Mesendoderm (in vitro differentiated cells): ENCODE measurements around the gene MT1G.
A peak's percentile ranks its signal among the peaks of the same experiment; 100 is the strongest.

Experiments
- DNase-seq: peaks from one replicate; pipeline ENCODE4 v3.0.0; 2013
- H2AK5ac ChIP-seq: 2 replicates; pipeline ENCODE4 v1.6.1; 2013; ENCODE audit warnings: low read length, inconsistent platforms
- H2BK120ac ChIP-seq: 2 replicates; pipeline ENCODE4 v1.6.1; 2013; ENCODE audit warnings: low read depth, mild to moderate bottlenecking, low read length, moderate library complexity, mixed read lengths
- H2BK15ac ChIP-seq: replicated peaks from 2 replicates; pipeline ENCODE4 v1.6.1; 2013; ENCODE audit warnings: low read depth, mild to moderate bottlenecking, moderate library complexity
- H2BK5ac ChIP-seq: 2 replicates; pipeline ENCODE4 v1.6.1; 2013; ENCODE audit warnings: low read length, inconsistent platforms
- H3K18ac ChIP-seq: 2 replicates; pipeline ENCODE4 v1.6.1; 2013; ENCODE audit warnings: mild to moderate bottlenecking, low read length, mixed read lengths
- H3K23ac ChIP-seq: one replicate; pipeline ENCODE4 v1.6.1; 2013; ENCODE audit warnings: low read length
- H3K27ac ChIP-seq: 2 replicates; pipeline ENCODE4 v1.5.1; 2013; ENCODE audit warnings: low read depth, mild to moderate bottlenecking, inconsistent platforms, low read length, moderate library complexity
- H3K27me3 ChIP-seq: 2 replicates; pipeline ENCODE4 v1.6.1; 2013; ENCODE audit warnings: low read length, control low read depth, mild to moderate bottlenecking, inconsistent platforms; ENCODE audit not compliant: insufficient read depth, poor library complexity
- H3K36me3 ChIP-seq: 2 replicates; pipeline ENCODE4 v1.6.1; 2013; ENCODE audit warnings: low read length, inconsistent platforms; ENCODE audit not compliant: control insufficient read depth, insufficient read depth
- H3K4ac ChIP-seq: one replicate; pipeline ENCODE4 v1.6.1; 2013; ENCODE audit warnings: low read depth, mild to moderate bottlenecking, low read length, moderate library complexity
- H3K4me1 ChIP-seq: 2 replicates; pipeline ENCODE4 v1.6.1; 2013; ENCODE audit warnings: low read depth, low read length, inconsistent platforms; ENCODE audit not compliant: control insufficient read depth
- H3K4me2 ChIP-seq: 2 replicates; pipeline ENCODE4 v1.6.1; 2013; ENCODE audit warnings: low read length
- H3K4me3 ChIP-seq: 2 replicates; pipeline ENCODE4 v1.5.1; 2013; ENCODE audit warnings: mild to moderate bottlenecking, low read length
- H3K56ac ChIP-seq: one replicate; pipeline ENCODE4 v1.6.1; 2013; ENCODE audit warnings: low read length
- H3K79me1 ChIP-seq: 2 replicates; pipeline ENCODE4 v1.6.1; 2013; ENCODE audit warnings: low read length, inconsistent platforms
- H3K79me2 ChIP-seq: 2 replicates; pipeline ENCODE4 v1.6.1; 2013; ENCODE audit warnings: mild to moderate bottlenecking, low read length; ENCODE audit not compliant: control insufficient read depth, insufficient read depth
- H3K9ac ChIP-seq: 2 replicates; pipeline ENCODE4 v1.6.1; 2013; ENCODE audit warnings: low read length, inconsistent platforms
- H4K5ac ChIP-seq: one replicate; pipeline ENCODE4 v1.6.1; 2013; ENCODE audit warnings: low read length
- H4K8ac ChIP-seq: one replicate; pipeline ENCODE4 v1.6.1; 2013; ENCODE audit warnings: low read depth, mild to moderate bottlenecking, control low read depth, low read length, moderate library complexity
- WGBS: extraction: QIAGEN DNeasy Blood & Tissue Kit; methylation state at CpG from one replicate; pipeline ENCODE4 v1.1.7; 2013; ENCODE audit warnings: low lambda C conversion rate, missing lambda C conversion rate; ENCODE audit not compliant: insufficient coverage; ENCODE audit errors: extremely low coverage; 5-methylcytosine and 5-hydroxymethylcytosine counted together

Gene MT1G

DNA sequence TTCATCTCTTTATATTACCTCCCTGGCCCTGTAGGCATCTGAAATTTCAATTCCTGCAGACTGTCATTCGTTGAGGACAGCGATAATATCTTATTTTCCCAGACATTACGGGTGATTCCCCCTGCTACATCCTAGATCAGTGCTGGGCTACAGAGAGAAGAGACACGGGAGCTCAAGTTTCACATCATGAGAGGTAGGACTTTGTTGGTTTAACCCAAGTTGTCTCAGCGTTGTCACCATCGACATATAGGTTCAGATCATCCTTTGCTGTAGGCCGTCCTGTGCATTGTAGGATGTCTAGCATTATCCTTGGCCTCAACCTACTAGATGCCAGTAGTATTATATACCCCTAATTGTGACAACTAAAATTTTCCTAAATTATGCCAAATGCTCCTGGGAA, 33.7 kb upstream of the MT1G start:
- Histone ChIP-seq H3K4me2 (no peak overlapping the region), H3K4me3 (no peak overlapping the region), H3K4me1 (no peaks in the 10 kb centered on the region), H3K27ac (no peak overlapping the region), H3K18ac (no peak overlapping the region), H3K9ac (no peak overlapping the region), H4K5ac (no peak overlapping the region), H2AK5ac (no peak overlapping the region), H3K56ac (no peak overlapping the region), H3K79me2 (no peaks in the 10 kb centered on the region), H2BK120ac (no peak overlapping the region), H4K8ac (no peak overlapping the region), H3K79me1 (no peaks in the 10 kb centered on the region), H2BK15ac (no peak overlapping the region), H2BK5ac (no peak overlapping the region), H3K36me3 (no peaks in the 10 kb centered on the region), H3K27me3 (no peaks in the 10 kb centered on the region), H3K4ac (no peak overlapping the region), H3K23ac (no peak overlapping the region)
- no peak for DNase-seq
- WGBS: no CpG with 5 or more reads among the region's 7 CpGs

GRCh38 chr16:56700631-56701030, 32.8 kb upstream of the MT1G start:
- Histone ChIP-seq H3K4me1 (no peaks in the 10 kb centered on the region), H3K4ac (no peak overlapping the region)
- WGBS: no CpG with 5 or more reads among the region's 1 CpG

DNA sequence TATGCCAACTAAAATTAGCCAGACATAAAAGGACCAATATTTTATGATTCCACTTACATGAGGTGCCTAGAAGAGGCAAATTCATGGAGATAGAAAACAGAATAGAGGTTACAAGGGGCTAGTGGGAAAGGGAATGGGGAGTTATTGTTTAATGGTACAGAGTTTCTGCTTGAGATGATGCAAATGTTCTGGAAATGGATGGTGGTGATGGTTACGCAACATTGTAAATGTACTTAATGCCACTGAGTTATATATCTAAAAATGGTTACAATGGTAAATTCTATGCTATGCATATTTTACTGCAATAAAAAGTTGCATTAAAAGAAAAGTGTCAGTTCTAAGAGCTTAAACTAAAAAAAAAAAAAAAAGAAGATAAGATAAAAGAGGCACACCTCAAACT, 32.3 kb upstream of the MT1G start:
- Histone ChIP-seq H2BK120ac (no peak overlapping the region), H4K8ac (no peak overlapping the region), H3K23ac (no peak overlapping the region), H3K18ac (no peak overlapping the region), H3K4me2 (no peak overlapping the region), H3K9ac (no peak overlapping the region), H3K4me1 (no peaks in the 10 kb centered on the region), H3K4me3 (no peak overlapping the region), H3K56ac (no peak overlapping the region), H4K5ac (no peak overlapping the region), H3K4ac (no peak overlapping the region), H3K79me2 (no peaks in the 10 kb centered on the region), H3K36me3 (no peaks in the 10 kb centered on the region), H3K79me1 (no peaks in the 10 kb centered on the region), H2AK5ac (no peak overlapping the region), H2BK15ac (no peak overlapping the region), H3K27ac (no peak overlapping the region), H2BK5ac (no peak overlapping the region), H3K27me3 (no peaks in the 10 kb centered on the region)
- DNase-seq: no peak
- no CpG with 5 or more reads among the region's 1 CpG for WGBS

More at GRCh38 chr16:56700631-56701030, 32.8 kb upstream of the MT1G start:
- H2BK15ac ChIP-seq: no peak overlapping the region
- no peak overlapping the region for H3K4me2 ChIP-seq
- no peak overlapping the region for H4K8ac ChIP-seq
- H3K79me1 ChIP-seq: no peaks in the 10 kb centered on the region
- no peak overlapping the region for H4K5ac ChIP-seq
- no peaks in the 10 kb centered on the region for H3K79me2 ChIP-seq
- DNase-seq: no peak
- H2BK120ac ChIP-seq: no peak overlapping the region
- H2BK5ac ChIP-seq: no peak overlapping the region
- H3K56ac ChIP-seq: no peak overlapping the region
- H3K9ac ChIP-seq: no peak overlapping the region
- no peak overlapping the region for H3K23ac ChIP-seq
- H3K27me3 ChIP-seq: no peaks in the 10 kb centered on the region
- no peak overlapping the region for H3K18ac ChIP-seq
- no peak overlapping the region for H2AK5ac ChIP-seq
- H3K36me3 ChIP-seq: no peaks in the 10 kb centered on the region
- H3K4me3 ChIP-seq: no peak overlapping the region
- H3K27ac ChIP-seq: no peak overlapping the region

- no peaks in the 10 kb centered on the region for H3K4me1 ChIP-seq
Observed at GRCh38 chr16:56697456-56698155, 29.7 kb upstream of the MT1G start.

GRCh38 chr16:56695246-56695645, 27.4 kb upstream of the MT1G start:
- Histone ChIP-seq H3K4me2 (no peak overlapping the region), H3K79me2 (no peaks in the 10 kb centered on the region), H2BK120ac (no peak overlapping the region), H3K18ac (no peak overlapping the region), H3K4me1 (no peaks in the 10 kb centered on the region), H3K36me3 (no peaks in the 10 kb centered on the region), H3K56ac (no peak overlapping the region), H4K5ac (no peak overlapping the region), H2AK5ac (no peak overlapping the region), H3K4ac (no peak overlapping the region), H3K27me3 (no peaks in the 10 kb centered on the region), H3K79me1 (no peaks in the 10 kb centered on the region), H3K27ac (no peak overlapping the region), H3K9ac (no peak overlapping the region), H2BK5ac (no peak overlapping the region), H4K8ac (no peak overlapping the region), H2BK15ac (no peak overlapping the region), H3K4me3 (no peak overlapping the region), H3K23ac (no peak overlapping the region)
- no CpG with 5 or more reads among the region's 1 CpG for WGBS
- DNase-seq: no peak

More at GRCh38 chr16:56697456-56698155, 29.7 kb upstream of the MT1G start:
- Histone ChIP-seq H3K79me1 (no peaks in the 10 kb centered on the region), H2BK120ac (no peak overlapping the region), H3K36me3 (no peaks in the 10 kb centered on the region), H3K18ac (no peak overlapping the region), H2AK5ac (no peak overlapping the region), H3K9ac (no peak overlapping the region), H2BK5ac (no peak overlapping the region), H3K4me3 (no peak overlapping the region), H3K27ac (no peak overlapping the region), H3K27me3 (no peaks in the 10 kb centered on the region), H2BK15ac (no peak overlapping the region), H4K5ac (no peak overlapping the region), H3K4me2 (no peak overlapping the region), H3K56ac (no peak overlapping the region), H4K8ac (no peak overlapping the region), H3K23ac (no peak overlapping the region), H3K79me2 (no peaks in the 10 kb centered on the region), H3K4ac (no peak overlapping the region)
- DNase-seq: no peak
- no CpG with 5 or more reads among the region's 5 CpGs for WGBS

- Histone ChIP-seq H3K79me2 (no peaks in the 10 kb centered on the region), H2BK15ac (no peak overlapping the region), H3K23ac (no peak overlapping the region), H3K9ac (no peak overlapping the region), H4K8ac (no peak overlapping the region), H3K4me3 (no peak overlapping the region), H4K5ac (no peak overlapping the region), H3K36me3 (no peaks in the 10 kb centered on the region), H3K27me3 (no peaks in the 10 kb centered on the region), H3K56ac (no peak overlapping the region), H2BK5ac (no peak overlapping the region), H3K18ac (no peak overlapping the region), H3K79me1 (no peaks in the 10 kb centered on the region), H3K4me2 (no peak overlapping the region), H3K4me1 (no peaks in the 10 kb centered on the region), H3K27ac (no peak overlapping the region), H2AK5ac (no peak overlapping the region), H3K4ac (no peak overlapping the region), H2BK120ac (no peak overlapping the region)
- peak; percentile 87 for DNase-seq
- no CpG with 5 or more reads among the region's 4 CpGs for WGBS
Observed at GRCh38 chr16:56691885-56692284, 24.0 kb upstream of the MT1G start.
